ENCODE measurements around the gene WDR13. TPM values are rescaled to one million over a fixed set of nuclear protein-coding genes. Genes with fewer than 3 reads are reported as not detected.
"Not testable (repeated sequence)": the region's sequence is repeated elsewhere in the genome, so short reads cannot be mapped to it uniquely, and the experiment has no call there.

WDR13 gene
- total RNA-seq: 173 TPM
- long read RNA-seq, full-length matches to known transcripts: 286 of 401 reads
- long read RNA-seq, partial matches to known transcripts: 40 of 401 reads
- long read RNA-seq, other reads (novel, unspliced or antisense): 75 of 401 reads

DNA sequence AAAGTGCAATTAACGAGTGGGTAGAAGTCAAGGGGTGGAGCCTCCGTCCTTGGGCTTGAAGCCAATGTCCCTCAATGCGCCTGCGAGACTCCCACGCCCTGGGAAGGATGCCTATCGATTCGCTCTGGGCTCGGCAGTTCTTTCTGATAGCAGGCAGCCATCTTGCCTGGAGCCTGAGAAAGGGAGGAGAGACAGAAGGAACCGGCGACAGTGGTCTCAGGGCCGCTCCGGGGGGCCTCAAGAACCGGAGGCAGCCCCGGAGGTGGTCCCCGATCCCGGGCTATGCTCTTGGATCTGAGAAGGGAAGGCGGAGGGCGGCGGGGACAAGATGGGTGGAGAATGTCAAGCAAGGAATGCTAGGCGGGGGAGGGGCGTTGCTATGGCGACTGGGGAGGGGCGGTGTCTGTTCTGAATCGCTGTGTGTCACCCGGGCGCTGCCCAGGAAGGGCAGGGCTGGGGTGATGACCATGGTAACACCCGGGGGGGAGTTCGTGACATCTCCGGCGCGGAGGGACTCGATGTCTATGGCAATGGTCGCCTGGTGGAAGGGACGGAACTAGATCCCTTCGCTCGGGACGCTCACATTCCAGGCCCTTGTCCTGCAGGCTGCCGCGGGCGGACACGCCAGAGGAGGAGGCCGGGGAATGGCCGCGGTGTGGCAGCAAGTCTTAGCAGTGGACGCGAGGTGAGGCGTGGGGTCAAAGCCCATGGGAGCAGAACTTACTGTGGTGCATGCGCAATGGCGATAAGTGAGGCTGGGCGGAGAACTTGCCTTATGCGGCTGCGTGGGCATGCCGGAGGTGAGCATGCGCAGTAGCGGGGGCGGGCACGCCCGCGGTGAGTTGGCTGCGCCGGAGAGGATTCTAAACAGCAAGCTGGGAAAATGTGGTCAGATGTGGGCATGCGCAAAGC lies at the start of gene WDR13:
WDR13 (plus strand) TSS at position 140 of the 912 bp plus-strand sequence; CDS start at position 645, 505 bp downstream.
- DNase-seq (peak; percentile 94), ATAC-seq (ENCODE audit: poor library complexity) (peak; percentile 96)
- intact Hi-C loops (cut with DNase I): no loop called here

DNA sequence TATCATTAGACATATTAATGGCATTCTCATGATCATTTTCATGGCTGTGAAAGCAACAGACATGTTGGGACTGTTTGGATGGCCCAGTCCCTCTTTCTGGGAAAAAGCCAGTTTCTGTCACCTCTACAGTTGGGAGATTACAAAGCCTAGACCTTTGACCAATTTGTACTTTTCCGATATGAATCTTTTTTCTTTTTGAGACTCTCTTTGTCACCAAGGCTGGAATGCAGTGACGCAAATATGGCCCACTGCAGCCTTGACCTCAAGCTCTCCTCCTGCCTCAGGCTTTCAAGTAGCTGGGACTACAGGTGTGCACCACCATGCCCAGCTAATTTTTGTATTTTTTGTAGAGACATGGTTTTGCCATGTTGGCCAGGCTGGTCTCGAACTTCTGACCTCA lies 48.4 kb upstream of the WDR13 start:
- intact Hi-C loops (cut with DNase I): no loop called here
- DNase-seq: no peak
- ATAC-seq (ENCODE audit: poor library complexity): no peak

GRCh38 chrX:48555731-48556325 lies 41.5 kb upstream of the WDR13 start:
- DNase-seq; intact Hi-C loops (cut with DNase I); ATAC-seq (ENCODE audit: poor library complexity): not testable (repeated sequence)

DNA sequence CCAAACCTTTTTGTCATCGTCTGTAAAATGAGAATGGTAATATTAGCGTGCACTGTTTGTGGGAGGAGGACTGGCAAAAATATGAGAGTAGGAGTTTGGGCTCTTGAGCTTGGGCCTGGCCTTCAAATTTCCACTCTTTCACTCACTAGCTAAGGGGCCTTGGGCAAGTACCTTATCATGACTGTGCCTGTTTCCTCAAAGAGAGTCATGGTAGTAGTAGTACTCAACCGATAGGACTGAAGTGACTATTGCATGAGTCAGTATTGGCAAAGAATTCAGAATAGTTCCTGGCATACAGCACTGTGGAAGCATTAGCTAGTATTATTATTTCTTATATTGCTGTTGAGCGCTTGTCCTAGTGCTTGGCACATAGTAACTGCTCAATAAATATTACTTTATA lies 39.0 kb upstream of the WDR13 start:
- intact Hi-C loops (cut with DNase I): no loop called here
- peak; percentile 56 for ATAC-seq (ENCODE audit: poor library complexity)
- no peak for DNase-seq

GRCh38 chrX:48559636-48560035 lies 37.7 kb upstream of the WDR13 start:
- no peak for DNase-seq
- no peak for ATAC-seq (ENCODE audit: poor library complexity)
- intact Hi-C loops (cut with DNase I): no loop called here

- DNase-seq (no peak), ATAC-seq (ENCODE audit: poor library complexity) (no peak)
- intact Hi-C loops (cut with DNase I): no loop called here
Observed at GRCh38 chrX:48560056-48560455, 37.2 kb upstream of the WDR13 start.

DNA sequence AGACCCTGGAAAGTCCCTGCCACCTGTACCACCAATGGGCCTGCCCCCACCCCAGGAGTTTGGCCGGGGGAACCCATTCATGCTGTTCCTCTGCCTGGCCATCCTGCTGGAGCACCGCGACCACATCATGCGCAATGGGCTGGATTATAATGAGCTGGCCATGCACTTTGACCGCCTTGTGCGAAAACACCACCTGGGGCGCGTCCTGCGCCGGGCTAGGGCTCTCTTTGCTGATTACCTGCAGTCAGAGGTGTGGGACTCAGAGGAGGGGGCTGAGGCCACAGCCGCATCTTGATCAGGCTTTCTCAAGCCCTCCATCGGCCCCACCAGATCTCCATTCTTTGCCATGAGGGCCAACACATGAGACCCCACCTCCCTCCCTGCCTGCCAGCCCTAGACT lies 36.6 kb upstream of the WDR13 start:
- no peak for ATAC-seq (ENCODE audit: poor library complexity)
- no peak for DNase-seq
- intact Hi-C loops (cut with DNase I): no loop called here

GRCh38 chrX:48569958-48570357 lies 27.3 kb upstream of the WDR13 start:
- ATAC-seq (ENCODE audit: poor library complexity) (no peak), DNase-seq (no peak)
- intact Hi-C loops (cut with DNase I): no loop called here

- intact Hi-C loops (cut with DNase I): no loop called here
- peak; percentile 3 for ATAC-seq (ENCODE audit: poor library complexity)
- DNase-seq: peak; percentile 50
Observed at GRCh38 chrX:48573690-48574269, 23.5 kb upstream of the WDR13 start.

- intact Hi-C loops (cut with DNase I): no loop called here
- peak; percentile 94 for DNase-seq
- ATAC-seq (ENCODE audit: poor library complexity): peak; percentile 99
Observed at GRCh38 chrX:48574270-48575266, 22.7 kb upstream of the WDR13 start, which contains the start of gene RBM3. Gene RBM3, plus strand, starts transcription at chrX:48574484. Its CDS starts 697 bp downstream, at chrX:48575181.

DNA sequence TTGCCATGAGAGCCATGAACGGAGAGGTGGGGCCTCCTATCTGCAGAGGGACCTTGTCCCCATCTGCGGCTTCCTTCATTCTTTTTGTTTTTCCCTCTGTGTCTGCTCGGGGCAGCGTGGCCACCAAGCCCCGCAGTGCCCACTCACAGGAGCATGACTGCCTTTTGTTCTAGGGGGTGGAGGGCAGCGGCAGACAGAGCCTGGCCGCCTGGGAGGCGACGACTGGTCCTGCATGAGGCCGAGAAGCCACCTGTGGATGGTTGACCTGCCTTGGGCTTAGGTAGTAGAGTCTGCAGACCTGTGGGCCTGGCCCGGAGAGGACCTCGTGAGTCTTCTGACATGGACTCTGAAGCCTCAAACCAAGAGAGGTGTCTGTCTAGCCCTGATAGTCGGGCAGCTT lies 21.6 kb upstream of the WDR13 start:
- DNase-seq (no peak), ATAC-seq (ENCODE audit: poor library complexity) (no peak)
- intact Hi-C loops (cut with DNase I): no loop called here

- intact Hi-C loops (cut with DNase I): no loop called here
- ATAC-seq (ENCODE audit: poor library complexity): no peak
- DNase-seq: no peak
Observed at GRCh38 chrX:48576108-48576507, 21.2 kb upstream of the WDR13 start.

- no peak for ATAC-seq (ENCODE audit: poor library complexity)
- no peak for DNase-seq
- intact Hi-C loops (cut with DNase I): no loop called here
Observed at GRCh38 chrX:48578661-48579128, 18.6 kb upstream of the WDR13 start.

- ATAC-seq (ENCODE audit: poor library complexity) (no peak), DNase-seq (no peak)
- intact Hi-C loops (cut with DNase I): no loop called here
Observed at GRCh38 chrX:48579259-48579658, 18.0 kb upstream of the WDR13 start.

DNA sequence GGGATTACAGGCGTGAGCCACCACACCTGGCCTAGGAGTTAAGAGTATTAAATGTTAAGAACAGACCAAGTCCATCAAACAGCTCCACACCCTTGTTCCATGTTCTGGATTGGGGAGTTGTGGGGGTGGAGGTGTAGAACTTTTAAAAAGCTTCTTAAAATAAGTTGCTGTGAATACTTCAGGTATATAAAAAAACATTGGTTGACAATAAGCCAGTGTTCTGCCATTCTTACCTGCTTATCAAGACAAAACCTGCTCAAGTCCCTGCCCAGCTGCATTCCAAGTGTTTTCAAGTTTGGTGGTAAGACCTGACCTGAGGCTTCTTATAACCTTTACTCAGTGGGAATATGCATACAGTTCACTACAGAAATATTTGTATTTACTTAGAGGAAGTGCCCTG lies 16.6 kb upstream of the WDR13 start:
- intact Hi-C loops (cut with DNase I): no loop called here
- no peak for ATAC-seq (ENCODE audit: poor library complexity)
- DNase-seq: no peak

DNA sequence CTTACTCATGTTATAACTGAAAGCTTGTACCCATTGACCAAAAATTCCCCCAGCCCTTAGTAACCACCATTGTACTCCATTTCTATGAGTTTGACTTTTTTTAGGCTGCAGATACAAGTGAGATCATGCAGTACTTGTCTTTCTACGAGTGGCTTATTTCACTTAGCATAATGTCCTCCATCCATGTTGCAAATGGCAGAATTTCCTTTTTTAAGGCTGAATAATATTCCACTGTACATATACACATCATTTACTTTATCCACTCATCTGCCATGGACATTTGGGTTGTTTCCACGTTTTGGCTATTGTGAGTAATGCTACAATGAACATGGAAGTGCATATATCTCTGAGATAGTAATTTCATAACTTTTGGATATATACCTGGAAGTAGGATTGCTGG lies 12.6 kb upstream of the WDR13 start:
- intact Hi-C loops (cut with DNase I): no loop called here
- ATAC-seq (ENCODE audit: poor library complexity) (no peak), DNase-seq (no peak)

GRCh38 chrX:48589482-48590162 lies 7.7 kb upstream of the WDR13 start:
- intact Hi-C loops (cut with DNase I): no loop called here
- peak; percentile 46 for ATAC-seq (ENCODE audit: poor library complexity)

More at GRCh38 chrX:48589482-48590162, 7.7 kb upstream of the WDR13 start:
- no peak for DNase-seq
